A204.1 (cell line): ENCODE data around the gene CCDC24.

Experiments
- FAIRE-seq: peaks from 2 replicates; lab custom pipeline; 2012; peaks lifted over from hg19 to GRCh38; lab: Jason Lieb, UNC

The CCDC24 gene

GRCh38 chr1:44027320-44027719 lies 35.9 kb downstream of the CCDC24 start:
- no peak for FAIRE-seq

GRCh38 chr1:44029260-44029910 lies 38.0 kb downstream of the CCDC24 start:
- no peak for FAIRE-seq

GRCh38 chr1:44029911-44030604 lies 38.7 kb downstream of the CCDC24 start:
- no peak for FAIRE-seq

GRCh38 chr1:44030605-44031251 lies 39.3 kb downstream of the CCDC24 start:
- FAIRE-seq: no peak

GRCh38 chr1:44031252-44032169 lies 40.1 kb downstream of the CCDC24 start, which contains the start of gene SLC6A9:
Gene SLC6A9 (minus strand): TSS chr1:44031462. CDS start chr1:44024277, 7,185 bp downstream.
- FAIRE-seq: no peak

- no peak for FAIRE-seq
Measured at GRCh38 chr1:44032170-44032790, 40.9 kb downstream of the CCDC24 start.

- FAIRE-seq: no peak
Measured at GRCh38 chr1:44033041-44033575, 41.7 kb downstream of the CCDC24 start.

GRCh38 chr1:44033756-44034155 lies 42.4 kb downstream of the CCDC24 start:
- no peak for FAIRE-seq

GRCh38 chr1:44034423-44034822 lies 43.0 kb downstream of the CCDC24 start:
- no peak for FAIRE-seq

- FAIRE-seq: no peak
Measured at GRCh38 chr1:44034976-44035716, 43.7 kb downstream of the CCDC24 start.

- no peak for FAIRE-seq
Measured at GRCh38 chr1:44035726-44036408, 44.5 kb downstream of the CCDC24 start.

GRCh38 chr1:44036409-44037139 lies 45.2 kb downstream of the CCDC24 start:
- peak; percentile 40 for FAIRE-seq

- FAIRE-seq: no peak
Measured at GRCh38 chr1:44037154-44037553, 45.8 kb downstream of the CCDC24 start.

GRCh38 chr1:44038876-44039657 lies 47.7 kb downstream of the CCDC24 start:
- no peak for FAIRE-seq

GRCh38 chr1:44040418-44040817 lies 49.0 kb downstream of the CCDC24 start:
- no peak for FAIRE-seq

- no peak for FAIRE-seq
Measured at GRCh38 chr1:44040846-44041245, 49.4 kb downstream of the CCDC24 start.

- no peak for FAIRE-seq
Measured at GRCh38 chr1:44043176-44044070, 52.0 kb downstream of the CCDC24 start.
